Peyer's patch (tissue), 4 donors: ENCODE results near the gene CSPG4. TPM values are rescaled to one million over a fixed set of nuclear protein-coding genes. Genes with fewer than 3 reads are reported as not detected.

Source experiments
- DNase-seq, 3 donors: peaks; one replicate each; pipeline ENCODE4 v3.0.0-alpha.2; 2017 to 2019
- H3K27ac ChIP-seq, 4 donors: fragments of 200-600 bp; sonication (generic); one replicate each; pipeline ENCODE4 v1.5.1; 2016 to 2019
- H3K27me3 ChIP-seq, 2 donors: fragments of 200-600 bp; sonication (generic); one replicate each; pipeline ENCODE4 v1.5.1; 2019
- H3K36me3 ChIP-seq, 3 donors: fragments of 200-600 bp; sonication (generic); one replicate each; pipeline ENCODE4 v1.5.1; 2016 to 2019
- H3K4me1 ChIP-seq, 4 donors: fragments of 200-600 bp; sonication (generic); one replicate each; pipeline ENCODE4 v1.5.1; 2016 to 2019
- H3K4me3 ChIP-seq, 4 donors: fragments of 200-600 bp; sonication (generic); 1 replicate in 3 of 4; 2 replicates in 1 of 4; pipeline ENCODE4 v1.5.1; 2016 to 2019; ENCODE audit warnings: mild to moderate bottlenecking in 1 of 4
- H3K9me3 ChIP-seq, 4 donors: fragments of 200-600 bp; sonication (generic); one replicate each; pipeline ENCODE4 v1.5.1; 2016 to 2019; ENCODE audit warnings: mild to moderate bottlenecking in 1 of 4
- CTCF ChIP-seq, 6 experiments: fragments of 450-650 bp in 4 of 6; fragments of 200-600 bp in 2 of 6; sonication (generic) in 1 of 6; IDR thresholded peaks; one replicate each; pipeline ENCODE4 v1.5.1; 2017 to 2019; ENCODE audit warnings: antibody characterized with exemption in 6 of 6, mild to moderate bottlenecking in 3 of 6, moderate library complexity in 1 of 6
- POLR2A ChIP-seq, 2 donors: fragments of 450-650 bp; IDR thresholded peaks; one replicate each; pipeline ENCODE4 v1.5.1; 2017; ENCODE audit warnings: antibody characterized with exemption in 2 of 2, mild to moderate bottlenecking in 2 of 2, moderate library complexity in 2 of 2
- total RNA-seq, 4 donors: library from RNA; depleted of rRNA; stranded (reverse); fragments of >200 nt; gene quantifications; one replicate each; pipeline ENCODE4 v1.1.0, GENCODE V29; 2016

CSPG4 gene
- total RNA-seq, 4 donors from 2014 or later = 2.8 to 15.7 (median 6.3) TPM

- H3K9me3 ChIP-seq = no peaks in the 10 kb centered on the region
- no peaks in the 10 kb centered on the region for H3K36me3 ChIP-seq
- no peak overlapping the region for H3K4me3 ChIP-seq
- no peaks in the 10 kb centered on the region for H3K27me3 ChIP-seq
- DNase-seq = peak in 1 of 3 donors; percentile 42
- TF ChIP-seq CTCF (IDR thresholded peaks at IDR 0.05) (no peak), POLR2A (IDR thresholded peaks at IDR 0.05) (no peak)
- peak overlapping the region in 1 of 4 donors; percentile 90 for H3K27ac ChIP-seq
- H3K4me1 ChIP-seq = peaks cover 0 to 33% (median 4%) of the 10 kb centered on the region in 4 donors
These were observed 12.5 kb upstream of the CSPG4 start for GRCh38 chr15:75725006-75725718.

- no peaks in the 10 kb centered on the region for H3K9me3 ChIP-seq
- peaks cover 0 to 33% (median 4%) of the 10 kb centered on the region in 4 donors for H3K4me1 ChIP-seq
- no peaks in the 10 kb centered on the region for H3K36me3 ChIP-seq
- peak overlapping the region; percentile 25 to 90 (median 66) for H3K27ac ChIP-seq
- DNase-seq = peak; percentile 47 to 94 (median 92)
- H3K4me3 ChIP-seq = peak overlapping the region in 1 of 4 donors; percentile 13
- H3K27me3 ChIP-seq = no peaks in the 10 kb centered on the region
- TF ChIP-seq POLR2A (IDR thresholded peaks at IDR 0.05) (no peak), CTCF (IDR thresholded peaks at IDR 0.05) (no peak)
These were observed 11.4 kb upstream of the CSPG4 start for GRCh38 chr15:75723847-75724660.

GRCh38 chr15:75723171-75723846 lies 10.7 kb upstream of the CSPG4 start:
- TF ChIP-seq POLR2A (IDR thresholded peaks at IDR 0.05) = no peak
- Histone ChIP-seq H3K27ac (peak overlapping the region in 3 of 4 donors; percentile 57 to 90 (median 76)), H3K4me1 (peaks cover 0 to 33% (median 4%) of the 10 kb centered on the region in 4 donors), H3K27me3 (no peaks in the 10 kb centered on the region), H3K4me3 (peak overlapping the region in 1 of 4 donors; percentile 13), H3K9me3 (no peaks in the 10 kb centered on the region), H3K36me3 (no peaks in the 10 kb centered on the region)
- peak in 1 of 3 donors; percentile 55 for DNase-seq

- H3K9me3 ChIP-seq = no peaks in the 10 kb centered on the region
- TF ChIP-seq POLR2A (IDR thresholded peaks at IDR 0.05) (no peak), CTCF (IDR thresholded peaks at IDR 0.05) (no peak)
- peak in 1 of 3 donors; percentile 46 for DNase-seq
- peak overlapping the region in 3 of 4 donors; percentile 57 to 90 (median 76) for H3K27ac ChIP-seq
- H3K4me1 ChIP-seq = peaks cover 0 to 33% (median 4%) of the 10 kb centered on the region in 4 donors
- H3K36me3 ChIP-seq = no peaks in the 10 kb centered on the region
- H3K27me3 ChIP-seq = no peaks in the 10 kb centered on the region
- no peak overlapping the region for H3K4me3 ChIP-seq
These were observed 9.5 kb upstream of the CSPG4 start for GRCh38 chr15:75721923-75722870.

- no peak for DNase-seq
- H3K4me1 ChIP-seq = peaks cover 0 to 33% (median 4%) of the 10 kb centered on the region in 4 donors
These were observed 8.9 kb upstream of the CSPG4 start for GRCh38 chr15:75721480-75721922.

More at GRCh38 chr15:75721480-75721922, 8.9 kb upstream of the CSPG4 start:
- no peak overlapping the region for H3K27ac ChIP-seq
- no peaks in the 10 kb centered on the region for H3K36me3 ChIP-seq
- H3K27me3 ChIP-seq = no peaks in the 10 kb centered on the region
- H3K9me3 ChIP-seq = no peaks in the 10 kb centered on the region
- TF ChIP-seq POLR2A (IDR thresholded peaks at IDR 0.05) = no peak
- TF ChIP-seq CTCF (IDR thresholded peaks at IDR 0.05) = no peak
- no peak overlapping the region for H3K4me3 ChIP-seq
